HL-60 (cell line): ENCODE measurements around the gene UTP25.

Experiments used
- GABPA ChIP-seq: IDR thresholded peaks from 2 replicates; pipeline ENCODE4 v1.6.1; 2012; ENCODE audit warnings: low read depth
- POLR2AphosphoS5 ChIP-seq: IDR thresholded peaks from 2 replicates; pipeline ENCODE4 v1.6.1; 2012; ENCODE audit warnings: low read depth
- TF ChIP-seq, protein P1 (sequence below): IDR thresholded peaks from one replicate; pipeline ENCODE4 v1.5.1; 2011; ENCODE audit warnings: low read length, control low read depth, inconsistent platforms; ENCODE audit not compliant: insufficient read depth

- TF ChIP-seq, protein P1, sequence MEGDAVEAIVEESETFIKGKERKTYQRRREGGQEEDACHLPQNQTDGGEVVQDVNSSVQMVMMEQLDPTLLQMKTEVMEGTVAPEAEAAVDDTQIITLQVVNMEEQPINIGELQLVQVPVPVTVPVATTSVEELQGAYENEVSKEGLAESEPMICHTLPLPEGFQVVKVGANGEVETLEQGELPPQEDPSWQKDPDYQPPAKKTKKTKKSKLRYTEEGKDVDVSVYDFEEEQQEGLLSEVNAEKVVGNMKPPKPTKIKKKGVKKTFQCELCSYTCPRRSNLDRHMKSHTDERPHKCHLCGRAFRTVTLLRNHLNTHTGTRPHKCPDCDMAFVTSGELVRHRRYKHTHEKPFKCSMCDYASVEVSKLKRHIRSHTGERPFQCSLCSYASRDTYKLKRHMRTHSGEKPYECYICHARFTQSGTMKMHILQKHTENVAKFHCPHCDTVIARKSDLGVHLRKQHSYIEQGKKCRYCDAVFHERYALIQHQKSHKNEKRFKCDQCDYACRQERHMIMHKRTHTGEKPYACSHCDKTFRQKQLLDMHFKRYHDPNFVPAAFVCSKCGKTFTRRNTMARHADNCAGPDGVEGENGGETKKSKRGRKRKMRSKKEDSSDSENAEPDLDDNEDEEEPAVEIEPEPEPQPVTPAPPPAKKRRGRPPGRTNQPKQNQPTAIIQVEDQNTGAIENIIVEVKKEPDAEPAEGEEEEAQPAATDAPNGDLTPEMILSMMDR = no peak
- no peak for TF ChIP-seq POLR2AphosphoS5
- TF ChIP-seq GABPA = no peak
Measured at GRCh38 chr1:209883341-209883971, 55.7 kb downstream of the UTP25 start.
